Testis (tissue), 2 donors: ENCODE data around the gene DLEC1.

ENCODE experiments used
- CTCF ChIP-seq, 3 experiments: fragments of 450-650 bp in 2 of 3; fragments of 200-600 bp in 1 of 3; sonication (generic) in 1 of 3; IDR thresholded peaks; one replicate each; pipeline ENCODE4 v1.5.1; 2016 to 2019; ENCODE audit warnings: antibody characterized with exemption in 3 of 3, mild to moderate bottlenecking in 2 of 3, moderate library complexity in 1 of 3
- POLR2A ChIP-seq: fragments of 450-650 bp; IDR thresholded peaks from one replicate; pipeline ENCODE4 v1.6.1; 2017; ENCODE audit warnings: antibody characterized with exemption, mild to moderate bottlenecking, moderate library complexity

- TF ChIP-seq CTCF (IDR thresholded peaks at IDR 0.05) (no peak), POLR2A (no peak)
Observed at GRCh38 chr3:38151667-38152265, 112.8 kb downstream of the DLEC1 start.
